HCT116 (cell line): ENCODE data around the gene LMAN2L. TPM values are rescaled to one million over a fixed set of nuclear protein-coding genes. Genes with fewer than 3 reads are reported as not detected.

Source experiments
- ATAC-seq: fragments of 200-7000 bp; cut with Tn5 transposase; 2 replicates; pipeline ENCODE4 v1.9.1; 2020; ENCODE audit warnings: mild to moderate bottlenecking, moderate library complexity
- BruUV-seq: library from RNA; stranded (reverse); fragments of 400-500 nt; replicated peaks from 2 replicates; lab custom pipeline; 2021; lab: Mats Ljungman, UMichigan
- CTCF ChIA-PET: fragments of 300-600 bp; sonication (Branson Sonifier 250); formaldehyde crosslinking; loops from one replicate; lab custom pipeline; 2021; ENCODE audit warnings: antibody characterized with exemption; lab: Charles Lee
- POLR2A ChIA-PET: fragments of 300-600, 350-600 bp; sonication (Branson Sonifier 250); formaldehyde crosslinking; loops from one replicate; lab custom pipeline; 2021; ENCODE audit warnings: antibody characterized with exemption; lab: Charles Lee
- RAD21 ChIA-PET, 2 experiments: fragments of 300-600 bp; sonication (Branson Sonifier 250); formaldehyde crosslinking; loops; one replicate each; lab custom pipeline; 2023; ENCODE audit warnings: low total read pairs in 2 of 2; ENCODE audit not compliant: uncharacterized antibody in 2 of 2, unreplicated experiment in 2 of 2, low non-redundant PET in 1 of 2; lab: Charles Lee
- DNase-seq: peaks from one replicate; pipeline ENCODE4 v3.0.0-alpha.2; 2010; ENCODE audit warnings: low read depth, low spot score
- H2AFZ ChIP-seq: fragments of 200-600 bp; shearing (Covaris generic), sonication (generic); 2 replicates; pipeline ENCODE4 v1.6.1; 2017; ENCODE audit warnings: low read depth, mixed run types, mixed read lengths, antibody characterized with exemption, low read length; ENCODE audit not compliant: poor library complexity, severe bottlenecking
- H3K27ac ChIP-seq: 2 replicates; pipeline ENCODE4 v1.5.1; 2012; ENCODE audit warnings: low read depth, low read length
- H3K27me3 ChIP-seq: fragments of 200-600 bp; sonication (generic); 2 replicates; pipeline ENCODE4 v1.6.1; 2016; ENCODE audit warnings: mixed run types, low read length, mixed read lengths; ENCODE audit not compliant: insufficient read depth
- H3K36me3 ChIP-seq, 2 experiments: fragments of 200-500 bp in 1 of 2; fragments of 200-600 bp in 1 of 2; sonication (Bioruptor generic) in 1 of 2; sonication (generic) in 1 of 2; 2 replicates each; pipeline versions ENCODE4 v1.5.1 to v1.6.1; 2014 to 2016; ENCODE audit warnings: low read length in 2 of 2, inconsistent platforms in 1 of 2, mixed read lengths in 1 of 2, mixed run types in 1 of 2; ENCODE audit not compliant: insufficient read depth in 2 of 2, control insufficient read depth in 1 of 2
- H3K4me1 ChIP-seq, 2 experiments: fragments of 200-600 bp in 1 of 2; sonication (generic) in 1 of 2; 2 replicates each; pipeline versions ENCODE4 v1.5.1 to v1.6.1; 2012 to 2017; ENCODE audit warnings: low read length in 2 of 2, inconsistent platforms in 1 of 2, mild to moderate bottlenecking in 1 of 2, mixed read lengths in 1 of 2, mixed run types in 1 of 2, moderate library complexity in 1 of 2; ENCODE audit not compliant: insufficient read depth in 2 of 2, control insufficient read depth in 1 of 2
- H3K4me2 ChIP-seq: fragments of 200-600 bp; sonication (generic); 2 replicates; pipeline ENCODE4 v1.6.1; 2017; ENCODE audit warnings: mixed run types, low read length, mixed read lengths
- H3K4me3 ChIP-seq, 2 experiments: fragments of 200-600 bp in 1 of 2; sonication (generic) in 1 of 2; replicated peaks in 1 of 2; 2 replicates each; pipeline ENCODE4 v1.5.1; 2011 to 2016; ENCODE audit warnings: low read length in 2 of 2, control low read depth in 1 of 2, low read depth in 1 of 2, mild to moderate bottlenecking in 1 of 2, mixed read lengths in 1 of 2, mixed run types in 1 of 2
- H3K79me2 ChIP-seq: fragments of 200-600 bp; sonication (generic); 2 replicates; pipeline ENCODE4 v1.6.1; 2017; ENCODE audit warnings: mild to moderate bottlenecking, mixed run types, low read length, moderate library complexity, mixed read lengths; ENCODE audit not compliant: insufficient read depth
- H3K9ac ChIP-seq: fragments of 200-600 bp; sonication (generic); 2 replicates; pipeline ENCODE4 v1.6.1; 2016; ENCODE audit warnings: low read length, mixed read lengths
- H3K9me2 ChIP-seq: fragments of 200-600 bp; sonication (generic), shearing (Covaris generic); 2 replicates; pipeline ENCODE4 v1.6.1; 2017; ENCODE audit warnings: mixed run types, mild to moderate bottlenecking, moderate library complexity; ENCODE audit not compliant: insufficient read depth
- H3K9me3 ChIP-seq, 2 experiments: fragments of 200-500 bp in 1 of 2; fragments of 200-600 bp in 1 of 2; sonication (Bioruptor generic) in 1 of 2; sonication (generic) in 1 of 2; 2 replicates each; pipeline ENCODE4 v1.6.1; 2014 to 2017; ENCODE audit warnings: low read length in 2 of 2, mixed read lengths in 2 of 2, inconsistent platforms in 1 of 2, low read depth in 1 of 2, mild to moderate bottlenecking in 1 of 2, mixed run types in 1 of 2, moderate library complexity in 1 of 2; ENCODE audit not compliant: control insufficient read depth in 1 of 2, insufficient read depth in 1 of 2
- H4K20me1 ChIP-seq: fragments of 200-600 bp; sonication (generic), shearing (Covaris generic); 2 replicates; pipeline ENCODE4 v1.6.1; 2017; ENCODE audit warnings: mixed run types, mild to moderate bottlenecking, moderate library complexity; ENCODE audit not compliant: insufficient read depth
- ATF3 ChIP-seq: IDR thresholded peaks from 2 replicates; pipeline ENCODE4 v1.6.1; 2012
- CBX3 ChIP-seq: IDR thresholded peaks from 2 replicates; pipeline ENCODE4 v1.6.1; 2012; ENCODE audit warnings: low read depth
- CEBPB ChIP-seq: IDR thresholded peaks from 2 replicates; pipeline ENCODE4 v1.6.1; 2012; ENCODE audit warnings: low read depth
- CTCF ChIP-seq, 3 experiments: fragments of 200-600 bp in 1 of 3; sonication (generic) in 1 of 3; IDR thresholded peaks in 2 of 3; conservative IDR thresholded peaks in 1 of 3; 2 replicates each; pipeline ENCODE4 v1.5.1; 2012 to 2017; ENCODE audit warnings: low read depth in 2 of 3, low read length in 2 of 3, antibody characterized with exemption in 1 of 3, borderline replicate concordance in 1 of 3, control low read depth in 1 of 3, mild to moderate bottlenecking in 1 of 3, mixed read lengths in 1 of 3, mixed run types in 1 of 3, moderate library complexity in 1 of 3; ENCODE audit not compliant: insufficient read depth in 1 of 3
- EZH2 ChIP-seq: fragments of 200-600 bp; sonication (generic); IDR thresholded peaks from 2 replicates; pipeline ENCODE4 v1.6.1; 2017; ENCODE audit warnings: antibody characterized with exemption, mixed run types
- FOSL1 ChIP-seq: IDR thresholded peaks from 2 replicates; pipeline ENCODE4 v1.6.1; 2012; ENCODE audit warnings: low read depth
- MAX ChIP-seq: IDR thresholded peaks from 2 replicates; pipeline ENCODE4 v1.6.1; 2012
- POLR2A ChIP-seq: IDR thresholded peaks from 2 replicates; pipeline ENCODE4 v1.7.0; 2011; ENCODE audit warnings: borderline replicate concordance; ENCODE audit not compliant: insufficient read depth, insufficient read length; ENCODE audit errors: extremely low read depth
- POLR2AphosphoS5 ChIP-seq: IDR thresholded peaks from 2 replicates; pipeline ENCODE4 v1.6.1; 2011; ENCODE audit warnings: mild to moderate bottlenecking, low read depth, low read length, moderate library complexity
- RAD21 ChIP-seq: IDR thresholded peaks from 2 replicates; pipeline ENCODE4 v1.6.1; 2012; ENCODE audit warnings: low read depth, mild to moderate bottlenecking
- SP1 ChIP-seq: IDR thresholded peaks from 2 replicates; pipeline ENCODE4 v1.6.1; 2012; ENCODE audit warnings: low read depth
- SRF ChIP-seq: IDR thresholded peaks from 2 replicates; pipeline ENCODE4 v1.6.1; 2012; ENCODE audit warnings: low read depth
- TCF7L2 ChIP-seq: IDR thresholded peaks from 2 replicates; pipeline ENCODE4 v1.7.0; 2011; ENCODE audit warnings: borderline replicate concordance, inconsistent platforms; ENCODE audit not compliant: insufficient read depth, insufficient read length; ENCODE audit errors: extremely low read depth
- YY1 ChIP-seq: IDR thresholded peaks from 2 replicates; pipeline ENCODE4 v1.6.1; 2011; ENCODE audit warnings: low read length, low read depth, moderate library complexity, mild to moderate bottlenecking; ENCODE audit not compliant: insufficient replicate concordance; ENCODE audit errors: extremely low read depth
- ZBTB33 ChIP-seq: IDR thresholded peaks from 2 replicates; pipeline ENCODE4 v1.6.1; 2011; ENCODE audit warnings: mild to moderate bottlenecking, low read length, moderate library complexity; ENCODE audit not compliant: insufficient replicate concordance; ENCODE audit errors: extremely low read depth
- ZFX ChIP-seq: fragments of 450-650 bp; IDR thresholded peaks from 2 replicates; pipeline ENCODE4 v1.6.1; 2017
- ZNF274 ChIP-seq: fragments of 200-500 bp; sonication (Bioruptor generic); IDR thresholded peaks from 2 replicates; pipeline ENCODE4 v1.6.1; 2014; ENCODE audit warnings: mild to moderate bottlenecking, low read depth, low read length, inconsistent platforms
- intact Hi-C: fragments of 100-400 bp; cut with micrococcal nuclease; formaldehyde crosslinking; loops from 2 replicates; pipeline ENCODE4 v1.10.0; 2022
- total RNA-seq: library from RNA; stranded (reverse); gene quantifications from one replicate; pipeline ENCODE4 v1.2.1, GENCODE V29; 2021; ENCODE audit not compliant: unreplicated experiment

LMAN2L gene
- total RNA-seq, 1 experiment from 2014 or later: 15.2 TPM

DNA sequence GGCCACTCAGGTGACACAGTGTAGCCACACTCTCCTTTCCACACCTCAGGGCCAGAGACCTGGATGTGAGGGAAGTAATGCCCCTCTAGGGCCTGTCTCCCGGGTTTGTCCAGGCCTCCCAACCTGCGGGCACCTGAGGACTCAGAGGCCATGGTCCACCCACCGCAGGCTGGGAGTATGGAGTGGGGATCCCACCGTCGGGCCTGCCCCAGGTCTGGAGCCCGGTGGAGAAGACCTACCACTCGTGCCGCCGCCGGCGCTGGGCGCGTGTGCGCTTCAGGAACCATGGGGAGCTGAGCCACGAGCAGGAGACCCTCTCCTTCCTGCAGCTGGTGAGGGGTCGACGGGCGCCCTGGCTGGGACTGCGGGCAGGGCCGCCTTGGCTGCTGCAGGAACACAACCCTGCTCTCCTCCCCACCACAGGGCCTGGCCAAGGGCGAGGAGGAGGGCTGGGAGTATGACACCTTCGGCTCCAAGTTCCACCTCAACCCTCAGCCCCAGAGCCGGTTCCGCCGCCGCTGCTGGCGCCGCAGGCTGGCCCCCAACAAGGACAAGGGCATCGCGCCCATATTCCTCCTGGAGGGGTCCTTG is 48.7 kb downstream of the LMAN2L start (continued):
- no peak for TF ChIP-seq CBX3
- no peak for TF ChIP-seq EZH2
- no peak for TF ChIP-seq TCF7L2
- TF ChIP-seq POLR2AphosphoS5: no peak
- no peak for TF ChIP-seq FOSL1
- TF ChIP-seq ATF3: no peak
- TF ChIP-seq, all 23 proteins: peak for 0

DNA sequence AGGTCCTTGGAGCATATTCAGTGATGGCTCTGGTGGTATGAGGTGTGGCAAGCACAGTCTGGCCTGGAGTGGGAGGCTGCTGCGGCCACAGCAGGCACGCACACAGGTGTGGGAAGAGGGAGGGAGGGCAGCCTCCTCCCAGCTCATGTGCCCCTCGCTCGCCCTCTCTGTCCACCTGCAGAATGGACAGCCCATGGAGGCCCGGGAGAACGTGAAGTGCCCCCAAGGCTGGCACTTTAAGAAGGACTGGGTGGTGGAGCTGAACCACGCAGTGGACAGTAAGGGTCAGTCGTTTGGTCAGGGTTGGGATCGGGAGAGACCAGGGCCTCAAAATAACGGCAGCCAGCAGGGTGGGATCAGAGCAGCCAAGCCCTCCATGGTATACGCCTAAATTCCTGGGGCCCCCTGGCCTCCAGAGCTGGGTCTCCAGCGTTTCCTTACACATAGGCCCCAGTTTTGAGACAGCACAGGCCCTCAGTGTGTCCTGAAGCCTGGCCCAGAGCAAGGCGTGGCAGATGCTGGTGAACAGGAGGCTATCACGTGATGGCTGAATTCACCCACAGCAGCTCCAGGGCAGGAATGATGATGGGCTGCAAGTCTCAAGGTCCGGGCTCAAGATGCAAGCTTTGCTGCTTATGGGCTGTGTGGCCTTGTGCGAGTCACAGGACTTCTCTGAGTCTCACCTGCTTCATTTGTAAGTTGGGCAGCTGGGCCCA is 49.4 kb downstream of the LMAN2L start:
- H3K4me3 ChIP-seq: no peak overlapping the region
- H3K4me2 ChIP-seq: no peak overlapping the region
- H4K20me1 ChIP-seq: no peaks in the 10 kb centered on the region
- H3K4me1 ChIP-seq: no peaks in the 10 kb centered on the region
- no peak overlapping the region for H2AFZ ChIP-seq
- H3K9ac ChIP-seq: no peak overlapping the region
- BruUV-seq: no TSS peak
- no peak for ATAC-seq
- H3K36me3 ChIP-seq: no peaks in the 10 kb centered on the region
- H3K27me3 ChIP-seq: no peaks in the 10 kb centered on the region
- ChIA-PET RAD21 (no interaction called here), CTCF (no interaction called here), POLR2A (no interaction called here)
- no peaks in the 10 kb centered on the region for H3K79me2 ChIP-seq
- no peak for DNase-seq
- intact Hi-C loops: no loop called here
- no peaks in the 10 kb centered on the region for H3K9me3 ChIP-seq
- no peaks in the 10 kb centered on the region for H3K9me2 ChIP-seq
- H3K27ac ChIP-seq: no peak overlapping the region
- no peak for TF ChIP-seq SP1
- TF ChIP-seq ZBTB33: no peak
- no peak for TF ChIP-seq TCF7L2
- TF ChIP-seq POLR2AphosphoS5: no peak
- TF ChIP-seq RAD21: no peak
- TF ChIP-seq YY1: no peak
- TF ChIP-seq POLR2A: no peak
- no peak for TF ChIP-seq FOSL1
- no peak for TF ChIP-seq CEBPB
- TF ChIP-seq ZNF274: no peak
- no peak for TF ChIP-seq MAX
- TF ChIP-seq SRF: no peak
- TF ChIP-seq ZFX: no peak
- no peak for TF ChIP-seq CTCF (IDR thresholded peaks at IDR 0.05 in 2 of 3, conservative IDR thresholded peaks at IDR 0.05 in 1 of 3; ENCODE audit: borderline replicate concordance in 1 of 3, insufficient read depth in 1 of 3, low read depth in 2 of 3, low read length in 2 of 3)
- TF ChIP-seq EZH2: no peak
